Smooth muscle cell (in vitro differentiated cells): Measurements from ENCODE around the gene ID2. TPM values are rescaled to one million over a fixed set of nuclear protein-coding genes. Genes with fewer than 3 reads are reported as not detected.

Source experiments
- DNase-seq: peaks from one replicate; lab custom pipeline; 2025; ENCODE audit not compliant: unreplicated experiment; lab: John Stamatoyannopoulos, UW
- H2AFZ ChIP-seq: fragments of 200-600 bp; sonication (generic); 2 replicates; pipeline ENCODE4 v1.6.0; 2016; ENCODE audit warnings: antibody characterized with exemption, low read depth, mild to moderate bottlenecking
- H3F3A ChIP-seq: fragments of 200-600 bp; sonication (generic); 2 replicates; pipeline ENCODE4 v1.6.0; 2017; ENCODE audit warnings: antibody characterized with exemption, low read depth
- H3K27ac ChIP-seq: fragments of 200-600 bp; sonication (generic); 2 replicates; pipeline ENCODE4 v1.5.1; 2016; ENCODE audit warnings: low read depth, mild to moderate bottlenecking
- H3K27me3 ChIP-seq: fragments of 200-600 bp; sonication (generic); 2 replicates; pipeline ENCODE4 v1.6.1; 2016; ENCODE audit warnings: low read depth, mild to moderate bottlenecking
- H3K36me3 ChIP-seq: fragments of 200-600 bp; sonication (generic); 2 replicates; pipeline ENCODE4 v1.5.1; 2016; ENCODE audit warnings: low read depth
- H3K4me1 ChIP-seq: fragments of 200-600 bp; sonication (generic); 2 replicates; pipeline ENCODE4 v1.5.1; 2016; ENCODE audit warnings: low read depth
- H3K4me2 ChIP-seq: fragments of 200-600 bp; sonication (generic); 2 replicates; pipeline ENCODE4 v1.6.0; 2016; ENCODE audit warnings: mild to moderate bottlenecking
- H3K4me3 ChIP-seq: fragments of 200-600 bp; sonication (generic); 2 replicates; pipeline ENCODE4 v1.5.1; 2016; ENCODE audit warnings: mild to moderate bottlenecking
- H3K79me2 ChIP-seq: fragments of 200-600 bp; sonication (generic); 2 replicates; pipeline ENCODE4 v1.6.0; 2016; ENCODE audit warnings: low read depth, mild to moderate bottlenecking
- H3K9ac ChIP-seq: fragments of 200-600 bp; sonication (generic); 2 replicates; pipeline ENCODE4 v1.6.0; 2016; ENCODE audit warnings: low read depth
- H3K9me3 ChIP-seq: fragments of 200-600 bp; sonication (generic); replicated peaks from 2 replicates; pipeline ENCODE4 v1.5.1; 2016; ENCODE audit warnings: low read depth
- H4K20me1 ChIP-seq: fragments of 200-600 bp; sonication (generic); 2 replicates; pipeline ENCODE4 v1.6.0; 2016; ENCODE audit warnings: low read depth
- CTCF ChIP-seq: fragments of 200-600 bp; sonication (generic); IDR thresholded peaks from 2 replicates; pipeline ENCODE4 v1.5.1; 2017; ENCODE audit warnings: borderline replicate concordance, mild to moderate bottlenecking, antibody characterized with exemption; ENCODE audit not compliant: insufficient read depth, poor library complexity, severe bottlenecking
- WGBS: methylation state at CpG from one replicate; pipeline ENCODE4 v1.1.7; 2016; ENCODE audit warnings: low lambda C conversion rate; 5-methylcytosine and 5-hydroxymethylcytosine counted together
- polyA plus RNA-seq: library from polyadenylated mRNA; unstranded; fragments of >200 nt; fragmentation: Nextera tagmentation; extraction: Ambion mirVana; gene quantifications from 2 replicates; pipeline ENCODE4 v1.2.1, GENCODE V29; 2016
- total RNA-seq: library from RNA; depleted of rRNA; stranded (reverse); fragments of >200 nt; gene quantifications from 2 replicates; pipeline ENCODE4 v1.2.3, GENCODE V29; 2014

The ID2 gene
- total and polyA plus RNA-seq, 2 experiments from 2014 or later, result 83.9 to 218 TPM

DNA sequence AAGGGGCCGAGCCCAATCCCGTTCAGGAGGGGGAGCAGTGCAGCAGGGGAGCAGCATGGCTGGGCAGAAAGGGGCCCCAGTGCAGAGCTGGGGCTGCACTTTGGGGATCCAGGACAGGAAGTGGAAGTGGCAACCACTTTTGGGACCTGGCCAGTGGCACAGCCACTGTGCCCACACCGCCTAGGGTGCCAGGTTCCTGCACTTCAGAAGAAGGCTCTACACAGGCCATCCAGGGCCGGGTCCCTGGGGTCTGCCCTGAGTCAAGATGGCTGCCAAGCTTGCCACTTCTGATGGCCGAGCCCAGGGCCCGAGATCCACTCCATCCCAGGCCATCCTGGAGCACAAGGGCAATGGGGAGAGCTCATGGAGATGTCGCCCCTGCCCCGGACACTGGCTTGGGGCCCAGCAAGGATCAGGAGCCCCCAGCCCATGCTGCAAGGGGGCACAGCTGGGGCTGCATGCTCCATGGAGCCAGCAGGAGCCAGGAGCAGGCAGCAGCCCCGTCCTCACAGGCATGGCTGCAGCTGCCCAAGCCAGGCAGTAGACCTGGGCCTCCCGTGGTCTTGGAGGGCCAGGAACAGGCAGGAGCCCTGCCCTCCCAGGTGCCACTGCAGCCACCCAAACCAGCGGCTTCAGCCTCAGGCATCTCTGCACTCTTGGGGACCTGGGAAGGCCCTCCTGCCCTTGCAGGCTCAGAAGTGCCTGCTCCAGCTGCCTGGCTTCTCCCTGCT is 35.0 kb upstream of the ID2 start:
- peaks cover 13% of the 10 kb centered on the region for H3K4me1 ChIP-seq
- no peak overlapping the region for H2AFZ ChIP-seq
- no peak for TF ChIP-seq CTCF
- H3F3A ChIP-seq, result no peaks in the 10 kb centered on the region
- no peak for DNase-seq
- H3K9me3 ChIP-seq, result no peaks in the 10 kb centered on the region
- H3K27ac ChIP-seq, result no peak overlapping the region
- no peak overlapping the region for H3K4me2 ChIP-seq
- no peaks in the 10 kb centered on the region for H3K36me3 ChIP-seq
- H3K27me3 ChIP-seq, result no peaks in the 10 kb centered on the region
- no peaks in the 10 kb centered on the region for H4K20me1 ChIP-seq
- H3K79me2 ChIP-seq, result no peaks in the 10 kb centered on the region
- H3K4me3 ChIP-seq, result no peak overlapping the region
- H3K9ac ChIP-seq, result no peak overlapping the region
- 95% methylated on average over 10 of the region's 11 CpGs for WGBS

GRCh38 chr2:8647462-8647857 is 34.4 kb upstream of the ID2 start:
- WGBS, result 91% methylated on average over 1 of the region's 1 CpG

DNA sequence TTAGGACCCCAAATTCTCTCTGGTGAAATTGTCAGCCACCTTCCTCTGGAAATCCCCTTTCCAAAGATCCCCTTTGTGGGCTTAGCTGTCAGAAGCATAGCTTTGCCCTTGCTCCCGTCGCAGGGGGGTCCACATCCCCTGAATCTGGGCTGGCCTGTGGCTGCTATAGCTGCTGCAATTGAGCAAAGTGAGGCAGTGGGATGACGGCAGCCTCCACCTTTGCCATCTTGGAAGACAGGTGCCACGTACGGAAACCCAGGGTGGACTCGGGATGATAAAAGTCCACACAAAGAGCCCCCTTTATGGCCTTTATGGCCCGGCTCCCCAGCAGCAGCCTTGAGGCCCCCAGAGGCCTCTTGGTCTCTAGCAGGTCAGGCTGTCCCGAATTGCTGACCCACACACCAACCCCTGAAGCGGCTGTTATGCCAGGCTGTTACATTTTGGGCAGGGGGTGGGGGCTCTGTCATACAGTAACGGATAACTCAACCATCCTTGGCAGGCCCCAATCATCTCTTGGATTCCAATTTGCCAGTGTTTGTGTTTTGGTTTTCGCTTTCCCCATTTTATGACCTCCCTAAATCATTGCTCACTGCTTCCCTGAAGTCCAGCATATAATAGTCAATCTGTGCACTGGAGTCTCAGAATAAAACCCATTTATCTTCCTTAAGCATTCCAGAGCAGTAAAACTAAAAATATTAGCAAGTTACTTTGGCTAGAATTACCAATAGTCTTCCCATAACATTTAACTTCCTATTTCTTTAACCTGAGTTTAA is 33.2 kb upstream of the ID2 start:
- TF ChIP-seq CTCF, result no peak

More at GRCh38 chr2:8647462-8647857, 34.4 kb upstream of the ID2 start:
- peaks cover 7% of the 10 kb centered on the region for H3K4me1 ChIP-seq
- no peak for DNase-seq
- no peaks in the 10 kb centered on the region for H4K20me1 ChIP-seq
- H3K27ac ChIP-seq, result no peak overlapping the region
- no peak overlapping the region for H3K4me3 ChIP-seq
- H2AFZ ChIP-seq, result no peak overlapping the region
- no peaks in the 10 kb centered on the region for H3K27me3 ChIP-seq
- H3K4me2 ChIP-seq, result no peak overlapping the region
- no peaks in the 10 kb centered on the region for H3K36me3 ChIP-seq
- no peak overlapping the region for H3K9ac ChIP-seq
- H3K9me3 ChIP-seq, result no peaks in the 10 kb centered on the region
- no peaks in the 10 kb centered on the region for H3K79me2 ChIP-seq
- TF ChIP-seq CTCF, result no peak
- H3F3A ChIP-seq, result no peaks in the 10 kb centered on the region

GRCh38 chr2:8649718-8650117 is 32.1 kb upstream of the ID2 start:
- DNase-seq, result no peak
- Histone ChIP-seq H2AFZ (no peak overlapping the region), H3K9me3 (no peaks in the 10 kb centered on the region), H3K4me3 (no peak overlapping the region), H3K27ac (no peak overlapping the region), H4K20me1 (no peaks in the 10 kb centered on the region), H3F3A (no peaks in the 10 kb centered on the region), H3K4me1 (peaks cover 10% of the 10 kb centered on the region), H3K79me2 (no peaks in the 10 kb centered on the region), H3K36me3 (no peaks in the 10 kb centered on the region), H3K9ac (no peak overlapping the region), H3K4me2 (no peak overlapping the region), H3K27me3 (no peaks in the 10 kb centered on the region)
- WGBS, result 92% methylated on average over 6 of the region's 6 CpGs
- no peak for TF ChIP-seq CTCF

More for the DNA sequence above, 33.2 kb upstream of the ID2 start:
- no peak overlapping the region for H2AFZ ChIP-seq
- H3K4me1 ChIP-seq, result peaks cover 6% of the 10 kb centered on the region
- DNase-seq, result no peak
- no peaks in the 10 kb centered on the region for H3K79me2 ChIP-seq
- H3K4me3 ChIP-seq, result no peak overlapping the region
- no peak overlapping the region for H3K4me2 ChIP-seq
- no peaks in the 10 kb centered on the region for H3K36me3 ChIP-seq
- H3F3A ChIP-seq, result no peaks in the 10 kb centered on the region
- H3K27ac ChIP-seq, result no peak overlapping the region
- no peak overlapping the region for H3K9ac ChIP-seq
- H4K20me1 ChIP-seq, result no peaks in the 10 kb centered on the region
- no peaks in the 10 kb centered on the region for H3K27me3 ChIP-seq
- H3K9me3 ChIP-seq, result no peaks in the 10 kb centered on the region
- WGBS, result 95% methylated on average over 11 of the region's 11 CpGs
